Colon (tissue), 2 donors: ENCODE measurements around the gene MPL.
"Not testable (repeated sequence)": the region's sequence is repeated elsewhere in the genome, so short reads cannot be mapped to it uniquely, and the experiment has no call there.

ENCODE experiments used
- FAIRE-seq: peaks from 2 replicates; lab custom pipeline; 2012; peaks lifted over from hg19 to GRCh38; lab: Jason Lieb, UNC
- donor health status: control.
- donor health status: control.

MPL gene

GRCh38 chr1:43381612-43382011 lies 44.0 kb downstream of the MPL start:
- no peak for FAIRE-seq

GRCh38 chr1:43382027-43382779 lies 44.6 kb downstream of the MPL start:
- FAIRE-seq = no peak

DNA sequence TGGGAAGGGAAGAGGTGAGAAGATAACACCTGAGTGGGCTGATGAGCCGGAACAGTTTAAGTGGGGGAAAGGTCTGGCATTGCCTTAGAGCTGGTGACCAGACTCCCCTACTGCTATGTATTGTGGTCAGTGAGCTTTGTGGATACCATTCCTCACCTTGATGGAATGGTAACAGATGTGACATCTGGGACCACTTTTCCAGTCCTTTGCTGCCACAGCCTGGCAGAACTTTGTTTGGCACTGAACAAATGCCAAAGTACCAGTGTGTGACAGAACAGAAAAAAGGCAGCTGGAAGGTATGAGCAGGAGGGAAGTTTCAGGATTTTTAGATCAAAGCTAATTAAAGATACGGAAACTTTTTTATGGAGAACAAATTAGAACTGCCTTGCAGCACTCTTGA lies 45.8 kb downstream of the MPL start:
- FAIRE-seq = no peak

GRCh38 chr1:43386676-43387075 lies 49.1 kb downstream of the MPL start:
- no peak for FAIRE-seq

- no peak for FAIRE-seq
Measured at GRCh38 chr1:43387976-43388599, 50.5 kb downstream of the MPL start.

- FAIRE-seq = no peak
Measured at GRCh38 chr1:43388613-43389012, 51.0 kb downstream of the MPL start.

- no peak for FAIRE-seq
Measured at GRCh38 chr1:43389326-43390313, 52.0 kb downstream of the MPL start, which contains the start of the genes MED8 and SZT2. Gene MED8 (minus strand): TSS chr1:43389800. CDS start chr1:43389764, 36 bp downstream. Gene SZT2 (plus strand): TSS chr1:43389899. CDS start chr1:43389969, 70 bp downstream.

DNA sequence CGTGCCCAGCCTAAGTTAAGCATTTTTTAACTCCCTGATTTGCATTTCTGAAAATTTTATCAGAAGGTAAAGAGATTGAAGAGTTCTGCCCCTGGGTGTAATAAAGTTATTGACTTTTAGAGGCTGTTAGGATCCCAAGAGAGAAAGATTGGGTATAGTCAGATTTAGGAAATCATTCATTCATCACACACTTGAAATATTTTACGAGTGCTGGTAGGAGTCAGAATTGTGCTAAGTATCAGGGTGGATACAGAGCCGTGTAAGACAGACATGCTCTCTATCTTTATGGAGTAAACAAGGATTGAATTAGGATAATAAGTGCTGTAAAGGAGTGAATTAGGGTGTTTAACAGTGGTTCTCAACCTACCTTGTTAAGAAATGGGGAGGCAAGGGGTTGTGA lies 55.1 kb downstream of the MPL start:
- no peak for FAIRE-seq

DNA sequence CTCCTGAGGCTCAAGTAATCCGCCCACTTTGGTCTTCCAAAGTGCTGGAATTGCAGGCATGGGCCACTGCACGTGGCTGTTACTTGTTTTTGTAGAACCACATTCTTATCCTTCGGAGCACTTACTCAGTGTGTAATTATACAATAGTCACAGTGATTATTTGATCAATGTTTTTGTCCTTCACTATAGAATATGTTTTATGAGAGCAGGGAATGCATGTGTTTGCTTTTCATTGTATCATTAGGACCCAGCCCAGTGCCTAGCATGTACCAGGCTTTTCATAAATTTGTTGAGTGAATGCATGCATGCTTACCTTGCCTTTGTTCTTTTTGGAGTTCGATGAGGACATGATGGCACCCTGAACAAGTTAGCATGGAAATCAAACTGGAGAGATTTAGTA lies 57.9 kb downstream of the MPL start:
- no peak for FAIRE-seq

DNA sequence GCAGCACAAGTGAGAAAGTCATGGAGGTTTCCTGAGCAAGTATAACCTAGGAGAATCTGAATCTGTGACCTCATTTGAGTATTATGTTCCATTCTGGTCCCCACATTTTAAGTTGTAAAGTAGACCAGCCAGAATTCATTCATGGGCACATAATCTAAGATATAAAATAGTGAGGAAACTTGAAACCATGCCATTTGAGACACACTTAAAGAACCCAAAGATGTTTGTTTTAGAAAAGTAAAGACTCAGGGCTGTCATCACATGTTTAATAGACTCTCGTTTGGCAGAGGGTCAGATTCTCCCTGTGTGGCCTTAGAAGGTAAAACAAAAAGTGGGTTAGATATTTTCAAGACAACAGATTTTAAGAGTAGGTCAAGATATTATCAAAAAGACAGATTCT lies 58.4 kb downstream of the MPL start:
- no peak for FAIRE-seq

- FAIRE-seq = no peak
Measured at GRCh38 chr1:43398227-43398626, 60.6 kb downstream of the MPL start.

DNA sequence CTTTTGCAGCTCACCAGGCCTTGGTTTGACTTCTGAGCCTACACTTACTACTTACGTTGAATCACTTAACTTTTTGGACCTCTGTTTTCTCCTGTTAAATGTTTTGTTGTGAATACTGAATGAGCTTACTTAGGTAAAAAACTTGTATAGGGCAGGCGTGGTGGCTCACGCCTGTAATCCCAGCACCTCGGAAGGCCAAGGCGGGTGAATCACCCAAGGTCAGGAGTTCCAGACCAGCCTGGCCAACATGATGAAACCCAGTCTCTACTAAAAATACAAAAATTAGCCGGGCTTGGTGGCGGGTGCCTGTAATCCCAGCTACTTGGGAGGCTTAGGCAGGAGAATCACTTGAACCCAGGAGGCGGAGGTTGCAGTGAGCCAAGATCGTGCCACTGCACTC lies 62.8 kb downstream of the MPL start:
- FAIRE-seq = not testable (repeated sequence)

DNA sequence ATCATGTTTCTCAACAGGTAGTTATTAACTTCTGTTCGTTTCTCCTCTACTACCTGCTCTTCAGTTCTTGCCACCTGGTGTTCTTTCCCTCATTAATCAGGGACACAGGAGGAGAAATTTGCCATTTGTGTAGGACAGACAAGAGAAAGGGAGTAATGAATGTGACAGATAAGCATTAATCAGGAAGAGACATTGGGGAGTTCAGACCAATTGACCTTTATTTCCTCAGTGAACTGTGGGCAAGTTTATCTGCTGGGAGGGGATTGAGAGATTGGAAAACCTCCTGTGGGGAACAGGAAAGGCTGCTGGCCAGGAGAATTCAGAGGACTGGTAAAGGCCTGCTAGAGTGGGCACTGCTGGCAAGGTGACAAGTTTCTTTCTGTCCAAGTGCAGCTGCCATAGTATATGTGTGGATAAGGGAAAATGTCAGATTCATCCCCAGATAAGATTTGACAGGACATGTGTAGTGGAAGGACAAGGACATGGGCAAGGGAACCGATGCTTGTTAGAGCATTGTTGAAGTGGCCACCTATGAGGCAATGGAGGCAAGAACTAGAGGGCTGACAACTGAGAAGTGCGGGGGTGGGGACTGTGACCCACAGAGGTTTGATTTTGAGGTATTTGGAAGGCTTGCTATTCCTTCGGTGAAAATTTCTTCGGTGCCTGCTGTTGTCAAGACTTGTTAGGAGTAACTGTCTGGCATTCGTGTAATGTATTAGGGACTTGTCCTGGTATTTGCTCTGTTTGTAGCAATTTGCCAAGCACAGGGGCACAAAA lies 64.7 kb downstream of the MPL start:
- FAIRE-seq = no peak
